AG04450 (cell line): ENCODE measurements around the gene CKLF. TPM values are rescaled to one million over a fixed set of nuclear protein-coding genes. Genes with fewer than 3 reads are reported as not detected.

ENCODE experiments used
- CTCF ChIA-PET: fragments of 300-600, 350-600 bp; formaldehyde crosslinking; extraction: SDS; loops from one replicate; lab custom pipeline; 2022; ENCODE audit warnings: antibody characterized with exemption, inconsistent platforms; lab: Charles Lee
- POLR2A ChIA-PET: fragments of 350-600 bp; formaldehyde crosslinking; extraction: SDS; loops from one replicate; lab custom pipeline; 2021; ENCODE audit warnings: antibody characterized with exemption, inconsistent platforms; lab: Yijun Ruan, JAX
- DNase-seq: peaks from one replicate; pipeline ENCODE4 v3.0.0-alpha.2; 2011; ENCODE audit warnings: low read depth, low spot score
- H3K27ac ChIP-seq: one replicate; pipeline ENCODE4 v1.5.1; 2012; ENCODE audit warnings: low read depth, low read length, control low read depth
- H3K27me3 ChIP-seq: one replicate; pipeline ENCODE4 v1.6.0; 2012; ENCODE audit warnings: low read length; ENCODE audit not compliant: control insufficient read depth, insufficient read depth
- H3K4me3 ChIP-seq: 2 replicates; pipeline ENCODE4 v1.5.1; 2011; ENCODE audit warnings: mild to moderate bottlenecking, low read depth, low read length, control low read depth
- H3K9me3 ChIP-seq: 2 replicates; pipeline ENCODE4 v1.5.1; 2012; ENCODE audit warnings: low read length; ENCODE audit not compliant: control insufficient read depth, insufficient read depth
- polyA plus RNA-seq: library from polyadenylated mRNA; depleted of rRNA; stranded (reverse); fragments of >200 nt; gene quantifications from 2 replicates; pipeline ENCODE4 v1.2.3, GENCODE V29; 2011
- TF ChIP-seq, protein P1 (sequence below): IDR thresholded peaks from 2 replicates; pipeline ENCODE4 v1.5.1; 2011; ENCODE audit warnings: low read depth, low read length, control low read depth, inconsistent platforms

Gene CKLF
- polyA plus RNA-seq, 1 experiment, result 56.2 TPM

GRCh38 chr16:66548868-66549267 is 3.5 kb upstream of the CKLF start:
- no peaks in the 10 kb centered on the region; the same call in 1 of the 2 replicates for H3K9me3 ChIP-seq
- TF ChIP-seq, protein P1, sequence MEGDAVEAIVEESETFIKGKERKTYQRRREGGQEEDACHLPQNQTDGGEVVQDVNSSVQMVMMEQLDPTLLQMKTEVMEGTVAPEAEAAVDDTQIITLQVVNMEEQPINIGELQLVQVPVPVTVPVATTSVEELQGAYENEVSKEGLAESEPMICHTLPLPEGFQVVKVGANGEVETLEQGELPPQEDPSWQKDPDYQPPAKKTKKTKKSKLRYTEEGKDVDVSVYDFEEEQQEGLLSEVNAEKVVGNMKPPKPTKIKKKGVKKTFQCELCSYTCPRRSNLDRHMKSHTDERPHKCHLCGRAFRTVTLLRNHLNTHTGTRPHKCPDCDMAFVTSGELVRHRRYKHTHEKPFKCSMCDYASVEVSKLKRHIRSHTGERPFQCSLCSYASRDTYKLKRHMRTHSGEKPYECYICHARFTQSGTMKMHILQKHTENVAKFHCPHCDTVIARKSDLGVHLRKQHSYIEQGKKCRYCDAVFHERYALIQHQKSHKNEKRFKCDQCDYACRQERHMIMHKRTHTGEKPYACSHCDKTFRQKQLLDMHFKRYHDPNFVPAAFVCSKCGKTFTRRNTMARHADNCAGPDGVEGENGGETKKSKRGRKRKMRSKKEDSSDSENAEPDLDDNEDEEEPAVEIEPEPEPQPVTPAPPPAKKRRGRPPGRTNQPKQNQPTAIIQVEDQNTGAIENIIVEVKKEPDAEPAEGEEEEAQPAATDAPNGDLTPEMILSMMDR, result no peak
- peak overlapping the region; percentile 80 for H3K4me3 ChIP-seq
- ChIA-PET CTCF (no interaction called here), POLR2A (no interaction called here)
- H3K27ac ChIP-seq, result peak overlapping the region; percentile 83
- no peaks in the 10 kb centered on the region for H3K27me3 ChIP-seq
- no peak for DNase-seq

- H3K9me3 ChIP-seq, result no peaks in the 10 kb centered on the region; the same call in 1 of the 2 replicates
- H3K4me3 ChIP-seq, result peak within 1 kb of the TSS; percentile 80
- POLR2A ChIA-PET, result no interaction called here
- CTCF ChIA-PET, result no interaction called here
- H3K27me3 ChIP-seq, result no peaks in the 10 kb centered on the region
- TF ChIP-seq, protein P1, result peak; percentile 20; the same call in 1 of the 2 replicates
- peak within 1 kb of the TSS; percentile 83 for H3K27ac ChIP-seq
- peak; percentile 43 for DNase-seq
These were observed 2.9 kb upstream of the CKLF start, which contains the start of gene TK2 for GRCh38 chr16:66549284-66550131. TSS of gene TK2 (minus strand) at chr16:66550122. CDS start at chr16:66550061, 61 bp downstream.

GRCh38 chr16:66551348-66551759 is 1.0 kb upstream of the CKLF start:
- Histone ChIP-seq H3K4me3 (no peak overlapping the region), H3K9me3 (no peaks in the 10 kb centered on the region; the same call in 1 of the 2 replicates), H3K27ac (no peak overlapping the region), H3K27me3 (no peaks in the 10 kb centered on the region)
- no peak for DNase-seq
- TF ChIP-seq, protein P1, result peak; percentile 6; the same call in 1 of the 2 replicates
- POLR2A ChIA-PET, result no interaction called here
- CTCF ChIA-PET, result interaction anchor here (0.7 to 1.4 kb wide), 6 partner anchors 13 to 316 kb away, joined by 3 to 4 read pairs (median 4); no protein-coding TSS in a partner anchor

DNA sequence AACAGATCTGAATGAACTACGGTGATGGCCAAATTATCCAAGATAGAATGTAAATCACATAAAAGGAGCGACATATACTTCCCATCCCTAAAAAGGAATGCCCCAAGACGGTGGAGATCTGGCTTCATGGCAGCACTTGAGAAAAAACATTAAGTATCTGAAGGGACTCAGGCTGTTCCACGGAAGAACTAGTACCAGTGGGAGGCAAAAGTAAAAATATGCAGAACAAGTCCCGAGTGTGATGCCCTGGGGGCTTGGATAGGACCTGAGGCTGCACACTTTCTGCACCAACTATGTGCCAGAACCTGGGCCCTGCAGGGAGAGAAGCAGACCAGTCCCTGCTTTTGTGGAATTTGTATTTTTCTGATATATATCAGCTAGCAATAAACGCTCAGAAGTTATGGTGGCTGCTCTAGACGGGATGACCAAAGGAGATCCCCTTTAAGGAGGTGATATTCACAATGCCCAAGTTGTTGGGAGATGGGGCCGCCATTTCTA is 539 bp upstream of the CKLF start:
- DNase-seq, result no peak
- Histone ChIP-seq H3K27ac (peak overlapping the region; percentile 77), H3K4me3 (peak overlapping the region; percentile 88), H3K9me3 (no peaks in the 10 kb centered on the region; the same call in 1 of the 2 replicates), H3K27me3 (no peaks in the 10 kb centered on the region)
- POLR2A ChIA-PET, result interaction anchor here (1.0 to 1.2 kb wide), 4 partner anchors 12 to 40 kb away, joined by 3 to 5 read pairs (median 5); no protein-coding TSS in a partner anchor
- TF ChIP-seq, protein P1, result no peak
- CTCF ChIA-PET, result interaction anchor here (0.7 to 1.2 kb wide), 6 partner anchors 13 to 316 kb away, joined by 3 to 4 read pairs (median 4); no protein-coding TSS in a partner anchor
